SH-SY5Y (cell line): ENCODE results near the gene ACOX3.

ENCODE experiments used
- GATA2 ChIP-seq: IDR thresholded peaks from 2 replicates; pipeline ENCODE4 v1.6.1; 2011; ENCODE audit warnings: mild to moderate bottlenecking, low read depth, low read length
- GATA3 ChIP-seq: IDR thresholded peaks from 2 replicates; pipeline ENCODE4 v1.6.1; 2011; ENCODE audit warnings: low read depth, mild to moderate bottlenecking, low read length, moderate library complexity

GRCh38 chr4:8387615-8388527 is 52.7 kb downstream of the ACOX3 start:
- TF ChIP-seq GATA3 (no peak), GATA2 (no peak)
